GM23338 (cell line): ENCODE results near the gene KIF6.

Experiments used
- EZH2 ChIP-seq: fragments of 200-600 bp; sonication (generic); IDR thresholded peaks from one replicate; pipeline ENCODE4 v1.8.0; 2017; ENCODE audit warnings: antibody characterized with exemption, mild to moderate bottlenecking, low read depth; ENCODE audit not compliant: unreplicated experiment
- EZH2phosphoT487 ChIP-seq: fragments of 200-600 bp; sonication (generic); IDR thresholded peaks from one replicate; pipeline ENCODE4 v1.8.1; 2018; ENCODE audit warnings: antibody characterized with exemption; ENCODE audit not compliant: unreplicated experiment
- NANOG ChIP-seq: IDR thresholded peaks from 2 replicates; pipeline ENCODE4 v1.6.1; 2016; ENCODE audit warnings: antibody characterized with exemption, borderline replicate concordance
- POLR2AphosphoS5 ChIP-seq: IDR thresholded peaks from 2 replicates; pipeline ENCODE4 v1.6.1; 2016; ENCODE audit warnings: antibody characterized with exemption, low read depth
- TF ChIP-seq, protein P1 (sequence below), 2 experiments: fragments of 200-600 bp in 1 of 2; sonication (generic) in 1 of 2; conservative IDR thresholded peaks; 2 replicates each; pipeline versions ENCODE4 v1.5.1 to v1.6.1; 2016 to 2017; ENCODE audit warnings: antibody characterized with exemption in 2 of 2, low read depth in 2 of 2, mild to moderate bottlenecking in 2 of 2, moderate library complexity in 1 of 2
- TF ChIP-seq, protein P2 (sequence below): IDR thresholded peaks from one replicate; pipeline ENCODE4 v1.6.1; 2018; ENCODE audit warnings: antibody characterized with exemption; ENCODE audit not compliant: unreplicated experiment
- TF ChIP-seq, protein P3 (sequence below): IDR thresholded peaks from 2 replicates; pipeline ENCODE4 v1.6.1; 2016; ENCODE audit warnings: antibody characterized with exemption

DNA sequence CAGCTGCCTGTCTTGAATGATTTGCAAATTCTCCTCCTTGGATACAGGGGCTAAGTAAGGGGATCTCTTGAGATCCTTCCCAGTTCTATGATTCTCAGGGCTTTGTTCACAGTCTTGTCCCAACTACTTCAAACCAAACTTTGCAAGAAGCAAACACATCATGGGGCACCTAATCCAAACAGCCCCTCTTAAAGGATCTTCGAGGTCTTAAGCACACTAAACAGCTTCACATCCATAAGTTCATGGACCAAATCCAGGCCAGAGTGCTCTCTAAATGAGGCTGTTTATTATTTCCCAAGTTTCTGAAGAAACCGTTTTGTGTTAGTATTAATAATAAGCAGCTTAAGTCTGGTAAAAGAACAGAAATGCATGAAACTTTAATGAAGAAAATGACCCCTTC lies 75.2 kb downstream of the KIF6 start:
- TF ChIP-seq, protein P1, sequence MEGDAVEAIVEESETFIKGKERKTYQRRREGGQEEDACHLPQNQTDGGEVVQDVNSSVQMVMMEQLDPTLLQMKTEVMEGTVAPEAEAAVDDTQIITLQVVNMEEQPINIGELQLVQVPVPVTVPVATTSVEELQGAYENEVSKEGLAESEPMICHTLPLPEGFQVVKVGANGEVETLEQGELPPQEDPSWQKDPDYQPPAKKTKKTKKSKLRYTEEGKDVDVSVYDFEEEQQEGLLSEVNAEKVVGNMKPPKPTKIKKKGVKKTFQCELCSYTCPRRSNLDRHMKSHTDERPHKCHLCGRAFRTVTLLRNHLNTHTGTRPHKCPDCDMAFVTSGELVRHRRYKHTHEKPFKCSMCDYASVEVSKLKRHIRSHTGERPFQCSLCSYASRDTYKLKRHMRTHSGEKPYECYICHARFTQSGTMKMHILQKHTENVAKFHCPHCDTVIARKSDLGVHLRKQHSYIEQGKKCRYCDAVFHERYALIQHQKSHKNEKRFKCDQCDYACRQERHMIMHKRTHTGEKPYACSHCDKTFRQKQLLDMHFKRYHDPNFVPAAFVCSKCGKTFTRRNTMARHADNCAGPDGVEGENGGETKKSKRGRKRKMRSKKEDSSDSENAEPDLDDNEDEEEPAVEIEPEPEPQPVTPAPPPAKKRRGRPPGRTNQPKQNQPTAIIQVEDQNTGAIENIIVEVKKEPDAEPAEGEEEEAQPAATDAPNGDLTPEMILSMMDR (conservative IDR thresholded peaks at IDR 0.05; ENCODE audit: low read depth in 2 of 2) = no peak
- no peak for TF ChIP-seq EZH2phosphoT487
- TF ChIP-seq, protein P2, sequence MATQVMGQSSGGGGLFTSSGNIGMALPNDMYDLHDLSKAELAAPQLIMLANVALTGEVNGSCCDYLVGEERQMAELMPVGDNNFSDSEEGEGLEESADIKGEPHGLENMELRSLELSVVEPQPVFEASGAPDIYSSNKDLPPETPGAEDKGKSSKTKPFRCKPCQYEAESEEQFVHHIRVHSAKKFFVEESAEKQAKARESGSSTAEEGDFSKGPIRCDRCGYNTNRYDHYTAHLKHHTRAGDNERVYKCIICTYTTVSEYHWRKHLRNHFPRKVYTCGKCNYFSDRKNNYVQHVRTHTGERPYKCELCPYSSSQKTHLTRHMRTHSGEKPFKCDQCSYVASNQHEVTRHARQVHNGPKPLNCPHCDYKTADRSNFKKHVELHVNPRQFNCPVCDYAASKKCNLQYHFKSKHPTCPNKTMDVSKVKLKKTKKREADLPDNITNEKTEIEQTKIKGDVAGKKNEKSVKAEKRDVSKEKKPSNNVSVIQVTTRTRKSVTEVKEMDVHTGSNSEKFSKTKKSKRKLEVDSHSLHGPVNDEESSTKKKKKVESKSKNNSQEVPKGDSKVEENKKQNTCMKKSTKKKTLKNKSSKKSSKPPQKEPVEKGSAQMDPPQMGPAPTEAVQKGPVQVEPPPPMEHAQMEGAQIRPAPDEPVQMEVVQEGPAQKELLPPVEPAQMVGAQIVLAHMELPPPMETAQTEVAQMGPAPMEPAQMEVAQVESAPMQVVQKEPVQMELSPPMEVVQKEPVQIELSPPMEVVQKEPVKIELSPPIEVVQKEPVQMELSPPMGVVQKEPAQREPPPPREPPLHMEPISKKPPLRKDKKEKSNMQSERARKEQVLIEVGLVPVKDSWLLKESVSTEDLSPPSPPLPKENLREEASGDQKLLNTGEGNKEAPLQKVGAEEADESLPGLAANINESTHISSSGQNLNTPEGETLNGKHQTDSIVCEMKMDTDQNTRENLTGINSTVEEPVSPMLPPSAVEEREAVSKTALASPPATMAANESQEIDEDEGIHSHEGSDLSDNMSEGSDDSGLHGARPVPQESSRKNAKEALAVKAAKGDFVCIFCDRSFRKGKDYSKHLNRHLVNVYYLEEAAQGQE = no peak
- no peak for TF ChIP-seq NANOG
- TF ChIP-seq, protein P3, sequence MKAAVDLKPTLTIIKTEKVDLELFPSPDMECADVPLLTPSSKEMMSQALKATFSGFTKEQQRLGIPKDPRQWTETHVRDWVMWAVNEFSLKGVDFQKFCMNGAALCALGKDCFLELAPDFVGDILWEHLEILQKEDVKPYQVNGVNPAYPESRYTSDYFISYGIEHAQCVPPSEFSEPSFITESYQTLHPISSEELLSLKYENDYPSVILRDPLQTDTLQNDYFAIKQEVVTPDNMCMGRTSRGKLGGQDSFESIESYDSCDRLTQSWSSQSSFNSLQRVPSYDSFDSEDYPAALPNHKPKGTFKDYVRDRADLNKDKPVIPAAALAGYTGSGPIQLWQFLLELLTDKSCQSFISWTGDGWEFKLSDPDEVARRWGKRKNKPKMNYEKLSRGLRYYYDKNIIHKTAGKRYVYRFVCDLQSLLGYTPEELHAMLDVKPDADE = no peak
- no peak for TF ChIP-seq POLR2AphosphoS5
- no peak for TF ChIP-seq EZH2
